HFFc6 (cell line): ENCODE data around the gene DTX3. TPM values are rescaled to one million over a fixed set of nuclear protein-coding genes. Genes with fewer than 3 reads are reported as not detected.
A peak's percentile ranks its signal among the peaks of the same experiment; 100 is the strongest.
"Not testable (repeated sequence)": the region's sequence is repeated elsewhere in the genome, so short reads cannot be mapped to it uniquely, and the experiment has no call there.

Experiments used
- DNase-seq: peaks from one replicate; pipeline ENCODE4 v3.0.0-alpha.2; 2018
- H3K27ac Mint-ChIP-seq: 2 replicates; pipeline ENCODE4 v1.8.0; 2020; ENCODE audit warnings: mild to moderate bottlenecking, mixed read lengths
- H3K27me3 Mint-ChIP-seq: 2 replicates; pipeline ENCODE4 v1.8.0; 2021; ENCODE audit warnings: mild to moderate bottlenecking, moderate library complexity, mixed read lengths; ENCODE audit not compliant: insufficient read depth
- H3K36me3 Mint-ChIP-seq: 2 replicates; pipeline ENCODE4 v1.8.0; 2021; ENCODE audit warnings: low read depth, mixed read lengths
- H3K4me1 Mint-ChIP-seq: 2 replicates; pipeline ENCODE4 v1.8.0; 2020; ENCODE audit warnings: low read depth, mixed read lengths
- H3K4me3 Mint-ChIP-seq: 2 replicates; pipeline ENCODE4 v1.8.0; 2020; ENCODE audit warnings: mild to moderate bottlenecking, moderate library complexity, mixed read lengths
- H3K9me3 Mint-ChIP-seq: 2 replicates; pipeline ENCODE4 v1.8.0; 2020; ENCODE audit warnings: mild to moderate bottlenecking, mixed read lengths
- CTCF ChIP-seq: fragments of 200-600 bp; sonication (generic); IDR thresholded peaks from 2 replicates; pipeline ENCODE4 v1.5.0; 2021; ENCODE audit warnings: antibody characterized with exemption, mild to moderate bottlenecking
- total RNA-seq, 6 experiments: library from RNA; stranded (reverse); fragmentation: NEBNext Ultra II Directional; extraction: Animal tissue kit (Norgen Biotek cat#: 25700); gene quantifications; 2 replicates in 1 of 6; 3 replicates in 5 of 6; pipeline ENCODE4 v1.2.3, GENCODE V29; 2021

Gene DTX3
- total RNA-seq, 6 experiments from 2014 or later: 17.7 to 21.0 (median 19.2) TPM

- Mint-ChIP-seq H3K27me3 (peaks cover 10% of the 10 kb centered on the region), H3K9me3 (no peaks in the 10 kb centered on the region), H3K4me1 (peaks cover 6% of the 10 kb centered on the region), H3K27ac (no peak overlapping the region), H3K4me3 (peak overlapping the region; percentile 69; the same call in 1 of the 2 replicates), H3K36me3 (no peaks in the 10 kb centered on the region; the same call in 1 of the 2 replicates)
- DNase-seq: no peak
- TF ChIP-seq CTCF: no peak
These were observed 27.0 kb downstream of the DTX3 start for GRCh38 chr12:57631566-57632072.

- Mint-ChIP-seq H3K36me3 (no peaks in the 10 kb centered on the region), H3K4me1 (peaks cover 6% of the 10 kb centered on the region), H3K4me3 (peak overlapping the region; percentile 69), H3K27me3 (peaks cover 7% of the 10 kb centered on the region), H3K9me3 (no peaks in the 10 kb centered on the region), H3K27ac (no peak overlapping the region)
- no peak for TF ChIP-seq CTCF
- DNase-seq: no peak
These were observed 27.7 kb downstream of the DTX3 start for GRCh38 chr12:57632073-57632957.

- peak; percentile 13 for DNase-seq
These were observed 28.6 kb downstream of the DTX3 start, which contains the start of gene B4GALNT1 for GRCh38 chr12:57632958-57633840. Gene B4GALNT1 (minus strand): TSS chr12:57633201. CDS start chr12:57632132, 1,069 bp downstream.

GRCh38 chr12:57636731-57637130 is 32.1 kb downstream of the DTX3 start:
- H3K27me3 Mint-ChIP-seq: peaks cover 14% of the 10 kb centered on the region
- not testable (repeated sequence) for H3K4me1 Mint-ChIP-seq, H3K27ac Mint-ChIP-seq, DNase-seq, H3K9me3 Mint-ChIP-seq, H3K36me3 Mint-ChIP-seq, H3K4me3 Mint-ChIP-seq

More at GRCh38 chr12:57632958-57633840, 28.6 kb downstream of the DTX3 start, which contains the start of gene B4GALNT1:
- H3K9me3 Mint-ChIP-seq: no peaks in the 10 kb centered on the region
- peak; percentile 88 for TF ChIP-seq CTCF
- peaks cover 6% of the 10 kb centered on the region for H3K4me1 Mint-ChIP-seq
- peak within 1 kb of the TSS; percentile 70 for H3K4me3 Mint-ChIP-seq
- H3K27ac Mint-ChIP-seq: no peak within 1 kb of the TSS
- peaks cover 10% of the 10 kb centered on the region for H3K27me3 Mint-ChIP-seq
- H3K36me3 Mint-ChIP-seq: no peaks in the 10 kb centered on the region

- Mint-ChIP-seq H3K4me1 (peaks cover 6% of the 10 kb centered on the region), H3K9me3 (no peaks in the 10 kb centered on the region), H3K27ac (no peak overlapping the region), H3K36me3 (no peaks in the 10 kb centered on the region), H3K4me3 (no peak overlapping the region), H3K27me3 (peaks cover 11% of the 10 kb centered on the region)
- DNase-seq: no peak
- peak; percentile 42 for TF ChIP-seq CTCF
These were observed 32.7 kb downstream of the DTX3 start for GRCh38 chr12:57637364-57637763.
